ENCODE data around the gene BCAM.
"Not testable (repeated sequence)": the region's sequence is repeated elsewhere in the genome, so short reads cannot be mapped to it uniquely, and the experiment has no call there.

Gene BCAM

DNA sequence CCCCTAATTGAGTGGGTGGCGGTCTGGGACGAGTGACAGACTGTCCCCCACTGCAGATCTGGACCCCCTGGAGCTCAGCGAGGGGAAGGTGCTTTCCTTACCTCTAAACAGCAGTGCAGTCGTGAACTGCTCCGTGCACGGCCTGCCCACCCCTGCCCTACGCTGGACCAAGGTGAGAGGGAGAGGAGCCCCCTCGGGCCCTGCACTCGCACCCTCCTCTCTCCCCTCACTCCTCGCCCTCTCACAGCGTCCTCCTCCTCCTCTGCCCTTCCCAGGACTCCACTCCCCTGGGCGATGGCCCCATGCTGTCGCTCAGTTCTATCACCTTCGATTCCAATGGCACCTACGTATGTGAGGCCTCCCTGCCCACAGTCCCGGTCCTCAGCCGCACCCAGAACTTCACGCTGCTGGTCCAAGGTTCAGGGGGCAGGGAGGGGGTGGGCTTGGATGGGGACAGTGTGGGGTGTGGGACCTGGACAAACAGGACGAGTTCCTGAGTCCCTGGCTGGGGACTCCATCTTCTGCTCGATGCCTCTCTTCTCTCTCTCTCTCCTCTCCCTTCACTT, 9.6 kb downstream of the BCAM start:
- DNase-seq: no peak

DNA sequence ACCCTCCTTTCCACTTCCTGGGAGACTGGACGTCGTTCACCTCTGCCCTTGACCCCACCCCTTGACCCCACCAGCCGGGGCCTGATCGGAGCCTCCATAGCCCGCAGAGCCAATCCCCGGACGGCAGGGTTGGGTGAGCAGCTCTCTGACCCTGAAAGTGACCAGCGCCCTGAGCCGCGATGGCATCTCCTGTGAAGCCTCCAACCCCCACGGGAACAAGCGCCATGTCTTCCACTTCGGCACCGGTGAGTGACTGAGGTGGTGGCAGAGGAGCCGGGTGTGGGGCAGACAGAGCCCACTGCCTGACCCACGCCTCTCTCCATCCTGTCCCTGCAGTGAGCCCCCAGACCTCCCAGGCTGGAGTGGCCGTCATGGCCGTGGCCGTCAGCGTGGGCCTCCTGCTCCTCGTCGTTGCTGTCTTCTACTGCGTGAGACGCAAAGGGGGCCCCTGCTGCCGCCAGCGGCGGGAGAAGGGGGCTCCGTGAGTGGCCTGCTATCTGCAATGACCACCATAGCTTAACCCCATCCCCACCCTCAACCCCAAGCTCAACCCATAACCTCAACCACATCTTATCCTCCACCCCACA, 10.4 kb downstream of the BCAM start:
- no peak for DNase-seq

DNA sequence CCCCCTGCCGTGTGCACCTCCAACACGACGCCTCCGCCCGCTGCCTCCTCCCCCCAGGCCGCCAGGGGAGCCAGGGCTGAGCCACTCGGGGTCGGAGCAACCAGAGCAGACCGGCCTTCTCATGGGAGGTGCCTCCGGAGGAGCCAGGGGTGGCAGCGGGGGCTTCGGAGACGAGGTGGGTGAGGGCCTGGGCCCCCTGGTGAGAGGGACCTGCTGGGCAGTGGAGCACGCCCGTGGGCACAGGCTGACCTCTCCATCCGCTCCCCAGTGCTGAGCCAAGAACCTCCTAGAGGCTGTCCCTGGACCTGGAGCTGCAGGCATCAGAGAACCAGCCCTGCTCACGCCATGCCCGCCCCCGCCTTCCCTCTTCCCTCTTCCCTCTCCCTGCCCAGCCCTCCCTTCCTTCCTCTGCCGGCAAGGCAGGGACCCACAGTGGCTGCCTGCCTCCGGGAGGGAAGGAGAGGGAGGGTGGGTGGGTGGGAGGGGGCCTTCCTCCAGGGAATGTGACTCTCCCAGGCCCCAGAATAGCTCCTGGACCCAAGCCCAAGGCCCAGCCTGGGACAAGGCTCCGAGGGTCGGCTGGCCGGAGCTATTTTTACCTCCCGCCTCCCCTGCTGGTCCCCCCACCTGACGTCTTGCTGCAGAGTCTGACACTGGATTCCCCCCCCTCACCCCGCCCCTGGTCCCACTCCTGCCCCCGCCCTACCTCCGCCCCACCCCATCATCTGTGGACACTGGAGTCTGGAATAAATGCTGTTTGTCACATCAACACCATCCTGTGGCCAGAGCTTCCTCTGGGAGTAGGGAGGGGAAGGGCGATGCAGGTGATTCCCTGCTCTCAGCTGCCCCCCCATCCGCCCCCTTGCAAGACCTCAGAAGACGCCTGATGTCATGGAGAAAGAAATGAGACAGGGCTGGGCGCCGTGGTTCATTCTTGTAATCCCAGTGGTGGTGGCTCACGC, 12.0 kb downstream of the BCAM start:
- DNase-seq: no peak

DNA sequence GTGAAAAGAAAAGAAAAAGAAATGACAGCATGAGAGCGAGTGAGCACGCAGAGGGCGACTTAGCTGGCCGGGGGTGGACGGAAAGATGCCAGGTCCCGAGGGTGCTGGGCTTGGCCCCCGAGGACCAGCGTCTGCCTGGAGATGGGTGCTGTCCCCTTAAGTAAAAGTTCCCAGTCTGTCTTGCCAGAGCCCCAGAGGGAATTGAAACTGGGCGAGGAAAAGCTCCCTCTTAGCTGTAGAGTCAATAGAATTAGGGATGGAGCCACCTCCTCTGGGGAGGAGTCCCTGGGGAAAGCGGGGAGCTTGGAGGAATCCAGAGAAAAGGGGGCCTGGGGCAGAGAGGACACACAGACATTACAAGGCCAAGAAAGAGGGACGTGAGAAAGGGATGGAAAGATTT, 13.3 kb downstream of the BCAM start:
- DNase-seq: no peak

- DNase-seq: no peak
Measured at GRCh38 chr19:44822670-44823372, 13.9 kb downstream of the BCAM start.

- no peak for DNase-seq
Measured at GRCh38 chr19:44823373-44823698, 14.4 kb downstream of the BCAM start.

- DNase-seq: no peak
Measured at GRCh38 chr19:44824761-44825160, 15.9 kb downstream of the BCAM start.

- DNase-seq: not testable (repeated sequence)
Measured at GRCh38 chr19:44832875-44833274, 24.0 kb downstream of the BCAM start.

- not testable (repeated sequence) for DNase-seq
Measured at GRCh38 chr19:44834399-44834798, 25.5 kb downstream of the BCAM start.

DNA sequence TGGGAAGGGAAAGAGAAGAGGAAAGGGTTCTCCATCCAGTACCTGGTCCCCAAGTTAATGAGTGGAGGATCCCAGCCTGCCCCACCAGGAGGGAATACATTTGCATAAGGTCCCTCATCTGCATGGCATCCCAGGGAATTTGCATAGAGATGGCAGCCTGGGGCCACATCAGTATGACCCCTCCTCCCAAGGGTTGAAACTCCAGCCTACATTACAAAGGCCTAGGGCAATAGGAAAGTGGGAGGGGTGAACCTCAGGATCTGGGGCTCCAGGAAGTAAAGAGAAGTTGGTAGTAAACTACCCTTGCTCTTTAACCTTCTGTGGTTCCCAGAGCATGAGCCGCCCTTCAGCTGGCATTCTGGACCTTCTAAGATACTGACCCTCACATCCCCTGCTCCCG, 30.4 kb downstream of the BCAM start:
- no peak for DNase-seq

DNA sequence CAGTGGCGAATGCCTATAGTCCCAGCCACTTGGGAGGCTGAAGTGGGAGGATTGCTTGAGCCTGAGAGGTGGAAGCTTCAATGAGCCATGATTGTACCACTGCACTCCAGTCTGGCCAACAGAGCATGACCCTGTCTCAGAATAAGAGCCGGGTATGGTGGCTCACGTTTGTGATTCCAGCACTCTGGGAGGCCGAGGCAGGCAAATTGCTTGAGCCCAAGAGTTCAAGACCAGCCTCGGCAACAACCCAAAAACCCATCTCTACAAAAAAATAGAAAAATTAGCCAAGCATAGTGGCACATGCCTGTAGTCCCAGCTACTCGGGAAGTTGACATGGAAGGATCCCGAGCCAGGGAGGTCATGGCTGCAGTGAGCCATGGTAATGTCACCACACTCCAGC, 31.9 kb downstream of the BCAM start:
- DNase-seq: no peak

GRCh38 chr19:44841231-44841630, 32.3 kb downstream of the BCAM start:
- DNase-seq: no peak

GRCh38 chr19:44845286-44845611, 36.3 kb downstream of the BCAM start:
- no peak for DNase-seq

DNA sequence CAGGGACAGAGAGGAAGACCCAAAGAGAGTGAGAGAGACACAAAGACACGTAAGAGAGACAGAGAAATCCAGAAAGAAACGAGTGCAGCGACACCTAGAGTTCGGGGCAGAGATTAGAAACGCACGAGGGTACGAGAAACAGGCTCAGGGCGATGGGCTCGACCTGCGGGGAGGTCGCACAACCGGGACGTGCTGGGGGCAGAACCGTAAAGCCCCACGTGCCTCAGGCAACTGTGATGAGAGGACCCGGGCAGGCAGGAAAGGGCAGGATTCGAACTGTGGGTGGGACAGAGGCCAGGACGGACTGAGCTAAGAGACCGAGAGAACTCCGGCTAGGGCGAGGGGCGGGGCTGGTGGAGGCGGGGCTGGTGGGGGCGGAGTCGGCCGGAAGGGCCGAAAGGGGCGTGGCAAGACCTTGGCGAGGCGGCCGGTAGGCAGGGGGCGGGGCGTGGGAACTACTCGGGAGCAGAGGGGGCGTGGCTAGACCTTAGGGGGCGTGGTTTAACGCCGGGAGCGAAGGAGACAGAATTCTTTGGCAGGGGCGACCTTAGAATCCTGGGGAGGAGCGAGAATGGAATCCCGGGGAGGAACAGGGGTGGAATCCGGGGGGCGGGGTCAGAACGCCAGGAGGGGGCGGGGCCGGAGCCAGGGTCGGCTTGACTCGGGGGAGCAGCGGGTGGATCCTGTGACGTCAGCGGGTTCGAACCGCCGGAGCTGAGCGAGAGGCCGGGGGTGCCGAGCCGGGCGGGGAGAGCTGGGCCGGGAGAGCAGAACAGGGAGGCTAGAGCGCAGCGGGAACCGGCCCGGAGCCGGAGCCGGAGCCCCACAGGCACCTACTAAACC, 36.9 kb downstream of the BCAM start, which contains the start of gene NECTIN2:
TSS of gene NECTIN2 (plus strand) at position 686 of the 843 bp plus-strand sequence. CDS start 229 bp downstream, outside the sequence.
- DNase-seq: peak; percentile 77

DNA sequence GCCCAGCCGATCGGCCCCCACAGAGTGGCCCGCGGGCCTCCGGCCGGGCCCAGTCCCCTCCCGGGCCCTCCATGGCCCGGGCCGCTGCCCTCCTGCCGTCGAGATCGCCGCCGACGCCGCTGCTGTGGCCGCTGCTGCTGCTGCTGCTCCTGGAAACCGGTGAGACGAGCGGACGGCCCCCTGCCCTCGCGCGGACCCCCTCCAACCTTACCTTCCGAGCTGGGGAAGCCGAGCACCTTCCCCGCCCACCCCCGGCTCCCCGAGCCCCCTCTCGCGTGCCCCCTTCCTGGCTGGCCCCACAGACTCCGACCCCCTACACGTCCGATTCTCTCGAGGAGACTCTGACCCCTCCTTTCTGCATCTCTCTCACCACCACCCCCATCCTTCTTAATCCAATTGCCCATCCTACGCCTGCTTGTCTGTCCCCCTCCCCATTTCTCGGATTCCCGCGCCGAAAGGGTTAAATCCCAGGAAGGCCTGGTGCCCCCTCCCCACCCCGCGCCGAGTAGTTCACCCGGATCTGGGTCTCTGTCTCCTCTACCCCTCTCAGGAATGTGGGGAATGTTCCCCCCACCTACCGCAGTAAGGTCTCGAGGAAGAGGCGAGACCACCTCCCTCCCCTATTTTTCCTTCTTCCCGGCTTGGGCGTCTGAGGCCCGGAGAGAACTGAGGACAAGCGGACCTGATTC, 37.7 kb downstream of the BCAM start:
- no peak for DNase-seq

DNA sequence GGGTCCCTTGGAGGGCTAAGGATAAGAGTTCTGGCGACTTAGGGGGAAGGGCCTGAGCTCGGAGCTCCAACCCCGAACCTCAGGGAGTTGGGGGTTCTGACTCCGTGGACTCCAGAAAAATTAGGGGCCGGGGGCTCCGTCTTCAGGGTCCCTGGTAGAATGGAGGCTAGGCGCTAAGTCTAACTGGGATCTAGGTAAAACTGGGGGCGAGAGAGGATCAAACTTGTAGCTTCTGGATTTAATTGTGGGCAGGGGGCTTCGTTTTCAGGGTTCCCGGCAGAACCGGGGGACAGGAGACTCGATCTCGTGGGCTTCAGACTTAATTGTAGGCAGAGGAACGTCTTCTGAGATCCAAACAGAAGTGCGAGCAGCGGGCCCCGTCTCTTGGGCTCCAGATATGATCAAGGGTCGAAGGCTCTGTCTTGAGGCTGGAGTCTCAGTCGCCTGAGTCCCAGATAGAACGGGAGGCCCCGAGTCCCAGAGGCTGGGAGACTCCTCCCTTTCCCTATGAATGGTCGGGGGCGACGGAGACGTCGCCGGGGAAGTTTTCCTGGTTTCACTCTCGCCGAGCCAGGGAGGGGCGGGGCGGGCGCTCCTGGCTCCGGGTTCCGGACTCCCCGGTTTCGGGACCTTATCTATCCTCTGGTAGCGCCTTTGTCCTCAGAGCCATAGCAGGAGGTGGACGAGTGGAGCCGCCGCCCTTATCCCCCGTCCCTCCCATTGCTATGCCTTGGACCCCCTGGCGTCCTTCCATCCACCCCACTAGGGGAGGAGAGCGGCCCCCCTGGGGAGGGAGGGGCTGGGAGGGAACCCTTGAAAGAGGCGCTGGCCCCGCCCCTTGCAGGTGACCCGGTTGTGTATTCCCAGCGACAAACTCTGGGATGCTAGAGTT, 38.5 kb downstream of the BCAM start:
- no peak for DNase-seq

GRCh38 chr19:44848036-44848811, 39.3 kb downstream of the BCAM start:
- no peak for DNase-seq

DNA sequence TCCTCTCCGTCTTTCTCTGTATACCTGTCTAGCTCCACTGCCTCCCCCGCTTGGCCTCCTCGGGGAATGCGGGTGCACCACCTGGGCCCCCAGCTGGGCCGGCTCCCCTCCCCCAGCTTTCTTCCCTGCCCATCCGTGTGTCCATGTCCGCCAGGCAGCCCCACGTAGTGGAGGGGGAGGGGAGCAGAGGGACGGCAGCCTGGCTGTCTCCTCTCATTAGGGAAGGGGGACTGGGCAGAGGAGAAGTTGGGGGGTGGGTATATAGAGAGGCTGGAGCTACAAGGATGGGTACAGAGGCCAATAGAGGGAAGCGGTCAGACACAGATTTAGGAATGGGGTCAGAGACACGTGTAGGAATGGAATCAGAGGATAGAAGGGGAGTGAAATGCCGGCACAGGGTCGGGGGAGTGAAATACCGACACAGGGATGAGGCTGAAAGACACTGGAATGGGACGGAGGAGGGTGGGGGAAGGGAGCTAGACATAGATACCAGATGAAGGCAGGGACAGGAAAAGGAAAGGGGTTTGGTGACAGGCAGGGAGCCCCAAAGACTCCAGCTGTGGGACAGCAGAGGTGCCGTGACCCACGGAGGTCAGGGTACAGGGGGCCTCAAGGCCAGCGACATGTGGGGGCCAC, 40.0 kb downstream of the BCAM start:
- DNase-seq: no peak

- no peak for DNase-seq
Measured at GRCh38 chr19:44850641-44851109, 41.8 kb downstream of the BCAM start.
